PFSK-1 (cell line): Measurements from ENCODE around the gene IL1R2.

Source experiments
- FOXP2 ChIP-seq: optimal IDR thresholded peaks from 2 replicates; pipeline ENCODE3; 2011; ENCODE audit warnings: borderline replicate concordance, control low read depth, inconsistent platforms; ENCODE audit not compliant: insufficient read depth; ENCODE audit errors: extremely low read length, extremely low read depth
- POLR2AphosphoS5 ChIP-seq: IDR thresholded peaks from 2 replicates; pipeline ENCODE4 v1.6.1; 2012; ENCODE audit warnings: low read depth, mild to moderate bottlenecking, control low read depth, low read length, moderate library complexity
- SIN3A ChIP-seq: IDR thresholded peaks from 2 replicates; pipeline ENCODE4 v1.6.1; 2012; ENCODE audit warnings: mild to moderate bottlenecking, low read length, moderate library complexity, borderline replicate concordance; ENCODE audit not compliant: insufficient read depth
- TAF1 ChIP-seq: IDR thresholded peaks from 2 replicates; pipeline ENCODE4 v1.6.1; 2012; ENCODE audit warnings: low read length, control low read depth, borderline replicate concordance; ENCODE audit not compliant: insufficient read depth
- TF ChIP-seq, protein P1 (sequence below), 2 experiments: IDR thresholded peaks; 2 replicates each; pipeline versions ENCODE4 v1.6.1 to v1.8.0; 2011 to 2012; ENCODE audit warnings: low read depth in 2 of 2, low read length in 2 of 2, control low read depth in 1 of 2, inconsistent platforms in 1 of 2, mild to moderate bottlenecking in 1 of 2, moderate library complexity in 1 of 2; ENCODE audit not compliant: insufficient read depth in 1 of 2

IL1R2 gene

DNA sequence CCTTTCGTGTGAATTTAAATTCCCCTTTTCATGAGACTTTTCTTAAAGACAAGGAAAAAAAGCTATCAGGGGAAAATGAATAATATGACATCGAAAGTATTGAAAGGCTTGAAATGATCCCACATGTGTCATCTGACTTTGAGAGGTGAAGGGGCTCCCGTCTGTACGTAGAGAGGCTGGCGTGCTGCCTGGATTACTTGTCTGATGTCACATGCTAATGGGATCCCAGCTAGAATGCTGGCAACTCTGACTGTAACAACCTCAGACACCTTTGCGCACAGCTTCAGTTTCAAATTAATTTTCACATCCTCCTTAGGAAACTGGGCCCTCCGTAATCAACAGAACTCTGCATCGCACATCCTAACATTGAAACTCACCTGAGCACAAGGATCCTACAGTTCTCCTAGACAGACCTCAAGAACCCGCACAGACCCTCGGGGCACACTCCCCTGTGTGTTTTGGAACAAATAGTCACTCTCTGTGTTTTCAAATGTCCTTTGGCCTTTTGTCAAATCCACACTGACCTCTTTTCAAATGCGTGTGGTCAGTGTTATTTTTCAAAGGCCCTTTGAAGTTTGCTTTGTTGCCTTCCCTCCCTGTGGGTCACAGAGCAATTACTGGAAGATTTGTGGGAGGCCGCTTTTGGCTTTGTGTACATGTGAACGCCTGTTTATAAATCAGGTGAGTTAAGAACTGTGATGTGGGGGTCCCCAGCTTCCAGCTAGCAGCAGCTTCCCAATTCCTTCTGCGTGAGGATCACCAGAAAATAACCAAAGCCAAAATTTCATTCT lies 65.9 kb downstream of the IL1R2 start:
- no peak for TF ChIP-seq TAF1
- TF ChIP-seq POLR2AphosphoS5, result no peak
- TF ChIP-seq SIN3A, result no peak
- TF ChIP-seq FOXP2, result no peak
- TF ChIP-seq, protein P1, sequence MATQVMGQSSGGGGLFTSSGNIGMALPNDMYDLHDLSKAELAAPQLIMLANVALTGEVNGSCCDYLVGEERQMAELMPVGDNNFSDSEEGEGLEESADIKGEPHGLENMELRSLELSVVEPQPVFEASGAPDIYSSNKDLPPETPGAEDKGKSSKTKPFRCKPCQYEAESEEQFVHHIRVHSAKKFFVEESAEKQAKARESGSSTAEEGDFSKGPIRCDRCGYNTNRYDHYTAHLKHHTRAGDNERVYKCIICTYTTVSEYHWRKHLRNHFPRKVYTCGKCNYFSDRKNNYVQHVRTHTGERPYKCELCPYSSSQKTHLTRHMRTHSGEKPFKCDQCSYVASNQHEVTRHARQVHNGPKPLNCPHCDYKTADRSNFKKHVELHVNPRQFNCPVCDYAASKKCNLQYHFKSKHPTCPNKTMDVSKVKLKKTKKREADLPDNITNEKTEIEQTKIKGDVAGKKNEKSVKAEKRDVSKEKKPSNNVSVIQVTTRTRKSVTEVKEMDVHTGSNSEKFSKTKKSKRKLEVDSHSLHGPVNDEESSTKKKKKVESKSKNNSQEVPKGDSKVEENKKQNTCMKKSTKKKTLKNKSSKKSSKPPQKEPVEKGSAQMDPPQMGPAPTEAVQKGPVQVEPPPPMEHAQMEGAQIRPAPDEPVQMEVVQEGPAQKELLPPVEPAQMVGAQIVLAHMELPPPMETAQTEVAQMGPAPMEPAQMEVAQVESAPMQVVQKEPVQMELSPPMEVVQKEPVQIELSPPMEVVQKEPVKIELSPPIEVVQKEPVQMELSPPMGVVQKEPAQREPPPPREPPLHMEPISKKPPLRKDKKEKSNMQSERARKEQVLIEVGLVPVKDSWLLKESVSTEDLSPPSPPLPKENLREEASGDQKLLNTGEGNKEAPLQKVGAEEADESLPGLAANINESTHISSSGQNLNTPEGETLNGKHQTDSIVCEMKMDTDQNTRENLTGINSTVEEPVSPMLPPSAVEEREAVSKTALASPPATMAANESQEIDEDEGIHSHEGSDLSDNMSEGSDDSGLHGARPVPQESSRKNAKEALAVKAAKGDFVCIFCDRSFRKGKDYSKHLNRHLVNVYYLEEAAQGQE (IDR thresholded peaks at IDR 0.05; ENCODE audit: insufficient read depth in 1 of 2, low read depth in 2 of 2, low read length in 2 of 2), result no peak

DNA sequence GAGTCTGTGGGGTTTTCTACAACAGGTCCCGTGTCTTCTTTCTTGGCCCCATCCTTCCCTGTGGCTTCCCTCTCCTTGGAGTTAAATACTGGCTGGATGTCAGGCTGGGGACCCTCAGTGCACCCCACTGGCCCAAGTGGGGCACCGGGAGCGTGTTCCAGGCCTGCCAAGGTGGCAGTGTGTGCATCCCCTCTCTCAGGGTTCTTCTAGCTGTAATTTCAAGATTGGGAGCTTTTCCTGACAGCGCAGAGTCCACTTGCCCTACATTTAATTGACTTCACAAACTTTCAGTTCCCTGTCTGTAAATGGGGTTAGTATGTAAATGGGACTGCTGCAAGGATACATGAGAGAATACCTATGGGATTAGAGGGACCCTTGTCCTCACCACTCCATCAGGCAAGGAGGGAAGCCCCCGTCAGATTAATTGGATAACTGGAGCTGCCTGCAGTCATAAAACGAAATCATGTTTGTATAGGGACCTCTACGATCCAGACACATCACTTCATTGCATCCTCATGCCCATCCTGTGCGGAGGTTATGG lies 66.6 kb downstream of the IL1R2 start:
- no peak for TF ChIP-seq POLR2AphosphoS5
- TF ChIP-seq FOXP2, result no peak
- TF ChIP-seq TAF1, result no peak
- no peak for TF ChIP-seq SIN3A
- TF ChIP-seq, protein P1 (IDR thresholded peaks at IDR 0.05; ENCODE audit: insufficient read depth in 1 of 2, low read depth in 2 of 2, low read length in 2 of 2), result no peak

DNA sequence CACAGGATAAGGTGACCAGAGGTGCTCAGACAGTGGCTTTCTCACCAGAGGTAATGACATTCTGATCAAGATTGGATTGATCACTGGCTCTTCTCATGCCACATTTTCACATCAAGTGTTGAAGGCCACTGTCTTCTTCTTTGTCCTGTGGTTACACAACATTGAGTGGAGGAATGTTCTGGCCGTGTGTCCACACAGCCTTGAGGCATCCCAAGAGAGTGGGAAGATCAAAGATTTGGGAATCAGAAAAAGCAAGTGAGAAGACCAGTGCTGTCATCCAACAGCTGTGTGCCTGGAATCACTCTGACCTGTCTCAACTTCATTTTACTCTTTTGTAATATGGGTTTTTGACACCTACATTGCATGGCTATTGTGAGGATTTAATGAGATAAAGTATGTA lies 67.4 kb downstream of the IL1R2 start:
- no peak for TF ChIP-seq SIN3A
- no peak for TF ChIP-seq POLR2AphosphoS5
- no peak for TF ChIP-seq TAF1
- TF ChIP-seq, protein P1 (IDR thresholded peaks at IDR 0.05; ENCODE audit: insufficient read depth in 1 of 2, low read depth in 2 of 2, low read length in 2 of 2), result no peak
- no peak for TF ChIP-seq FOXP2

DNA sequence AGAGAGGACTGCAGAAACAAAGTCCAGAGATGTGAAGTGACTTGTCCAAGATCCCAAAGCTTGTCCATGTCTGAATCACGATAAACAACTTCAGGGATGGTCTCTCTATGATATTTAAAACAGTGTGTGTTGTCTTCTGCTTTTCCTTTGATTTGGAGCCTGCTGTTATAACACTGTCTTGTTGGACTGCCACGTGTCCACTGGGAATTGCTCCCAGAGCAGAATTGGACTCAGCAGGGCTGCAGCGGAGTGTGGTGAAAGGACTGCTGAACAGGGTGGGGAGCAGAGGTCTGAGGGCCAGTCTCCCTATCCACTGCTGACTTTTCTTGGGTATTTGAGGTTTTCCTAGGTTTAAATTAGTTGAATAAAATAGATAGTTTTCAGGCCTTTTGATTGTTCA lies 68.3 kb downstream of the IL1R2 start:
- TF ChIP-seq FOXP2 (no peak), TAF1 (no peak), SIN3A (no peak), POLR2AphosphoS5 (no peak)
- TF ChIP-seq, protein P1 (IDR thresholded peaks at IDR 0.05; ENCODE audit: insufficient read depth in 1 of 2, low read depth in 2 of 2, low read length in 2 of 2), result no peak
